Natural killer cell (primary cell): ENCODE data around the gene B3GNT5. TPM values are rescaled to one million over a fixed set of nuclear protein-coding genes. Genes with fewer than 3 reads are reported as not detected.

Experiments used
- ATAC-seq, 3 donors: fragments of 150-1000 bp in 2 of 3; fragments of 200-7000 bp in 1 of 3; cut with Tn5 transposase; 1 replicate in 1 of 3; 2 replicates in 2 of 3; pipeline ENCODE4 v1.10.0; 2021; ENCODE audit warnings: mild to moderate bottlenecking in 2 of 3, moderate library complexity in 2 of 3
- DNase-seq, 2 donors: peaks; one replicate each; pipeline versions ENCODE4 v3.0.0 to v3.0.0-alpha.2; 2013 to 2021; ENCODE audit warnings: mixed read lengths in 1 of 2
- H3K27ac ChIP-seq: one replicate; pipeline ENCODE4 v1.5.1; 2013; ENCODE audit warnings: mild to moderate bottlenecking, low read length
- H3K27me3 ChIP-seq: one replicate; pipeline ENCODE4 v1.6.1; 2013; ENCODE audit warnings: low read length; ENCODE audit not compliant: control insufficient read depth, insufficient read depth
- H3K36me3 ChIP-seq: one replicate; pipeline ENCODE4 v1.6.1; 2013; ENCODE audit warnings: low read length; ENCODE audit not compliant: control insufficient read depth, insufficient read depth
- H3K4me1 ChIP-seq: one replicate; pipeline ENCODE4 v1.6.1; 2013; ENCODE audit warnings: low read length; ENCODE audit not compliant: control insufficient read depth, insufficient read depth
- H3K4me3 ChIP-seq: one replicate; pipeline ENCODE4 v1.5.1; 2013; ENCODE audit warnings: low read length
- H3K9me3 ChIP-seq: one replicate; pipeline ENCODE4 v1.6.1; 2013; ENCODE audit warnings: low read length; ENCODE audit not compliant: control insufficient read depth, insufficient read depth
- H3K27ac Mint-ChIP-seq, 2 donors: one replicate each; pipeline ENCODE4 v1.8.0; 2022; ENCODE audit warnings: mild to moderate bottlenecking in 2 of 2, mixed read lengths in 2 of 2, moderate library complexity in 1 of 2
- H3K27me3 Mint-ChIP-seq, 2 donors: one replicate each; pipeline ENCODE4 v1.8.0; 2022; ENCODE audit warnings: low read depth in 2 of 2, mixed read lengths in 2 of 2
- H3K36me3 Mint-ChIP-seq: one replicate; pipeline ENCODE4 v1.8.0; 2022; ENCODE audit warnings: mixed read lengths
- H3K4me1 Mint-ChIP-seq, 2 donors: one replicate each; pipeline ENCODE4 v1.8.0; 2022; ENCODE audit warnings: mixed read lengths in 2 of 2
- H3K4me3 Mint-ChIP-seq: one replicate; pipeline ENCODE4 v1.8.0; 2022; ENCODE audit warnings: mild to moderate bottlenecking, moderate library complexity, mixed read lengths
- H3K9me3 Mint-ChIP-seq, 2 donors: one replicate each; pipeline ENCODE4 v1.8.0; 2022; ENCODE audit warnings: mixed read lengths in 2 of 2
- CTCF ChIP-seq: fragments of 200-600 bp; IDR thresholded peaks from one replicate; pipeline ENCODE4 v1.8.0; 2022; ENCODE audit warnings: antibody characterized with exemption
- intact Hi-C: fragments of 100-400 bp; cut with micrococcal nuclease; formaldehyde crosslinking; loops from one replicate; pipeline ENCODE4 v1.14.2; 2022
- total RNA-seq, 4 donors: library from RNA; stranded (reverse); fragments of 120-200 nt in 1 of 4; gene quantifications; one replicate each; pipeline versions ENCODE4 v1.2.3 to v1.2.4, GENCODE V29; 2013 to 2022

The B3GNT5 gene
- total RNA-seq, 3 donors from 2014 or later (not counting 1 experiment from before 2014, with no cell fraction given) = 1.2 to 4.5 (median 3.4) TPM

- H3K9me3 ChIP-seq = no peaks in the 10 kb centered on the region
Measured at GRCh38 chr3:183319371-183319770, 66.3 kb downstream of the B3GNT5 start.

More at GRCh38 chr3:183319371-183319770, 66.3 kb downstream of the B3GNT5 start:
- Mint-ChIP-seq H3K4me1 (peaks cover 0 to 5% of the 10 kb centered on the region in 2 donors), H3K9me3 (no peaks in the 10 kb centered on the region), H3K27ac (no peak overlapping the region), H3K36me3 (no peaks in the 10 kb centered on the region), H3K4me3 (no peak overlapping the region), H3K27me3 (peaks cover 0 to 3% of the 10 kb centered on the region in 2 donors)
- no peaks in the 10 kb centered on the region for H3K4me1 ChIP-seq
- H3K27ac ChIP-seq = no peak overlapping the region
- no peak overlapping the region for H3K4me3 ChIP-seq
- no peak for TF ChIP-seq CTCF
- intact Hi-C loops = no loop called here
- no peak for DNase-seq
- no peaks in the 10 kb centered on the region for H3K36me3 ChIP-seq
- H3K27me3 ChIP-seq = no peaks in the 10 kb centered on the region
- ATAC-seq = no peak

Other genes starting within 250 kb of the B3GNT5 start
- 10 to 100 TPM; 18.4 to 23.0 (median 21.7) TPM for gene MCCC1, start 153.8 kb upstream of the B3GNT5 start, total RNA-seq
- under 1 TPM; 0.14 to 0.56 (median 0.43) TPM for gene LAMP3, start 90.5 kb upstream of the B3GNT5 start, total RNA-seq
- 1 to 10 TPM; 2.2 to 4.9 (median 2.7) TPM for gene MCF2L2, start 175.4 kb downstream of the B3GNT5 start, total RNA-seq